Activated T-cell treated with anti-CD3 and anti-CD28 coated beads for 48 hours (primary cell): ENCODE measurements around the gene HOXA4.

Experiments
- DNase-seq: peaks from one replicate; pipeline ENCODE4 v3.0.0-alpha.2; 2020; ENCODE audit warnings: low read depth

HOXA4 gene

GRCh38 chr7:27093184-27093895 lies 37.2 kb downstream of the HOXA4 start:
- no peak for DNase-seq

- no peak for DNase-seq
Observed at GRCh38 chr7:27092819-27093110, 37.8 kb downstream of the HOXA4 start.

GRCh38 chr7:27091941-27092818 lies 38.4 kb downstream of the HOXA4 start:
- DNase-seq, result no peak

- no peak for DNase-seq
Observed at GRCh38 chr7:27091105-27091504, 39.5 kb downstream of the HOXA4 start.

GRCh38 chr7:27088002-27088922 lies 42.3 kb downstream of the HOXA4 start:
- DNase-seq, result no peak

- DNase-seq, result no peak
Observed at GRCh38 chr7:27083646-27084045, 46.9 kb downstream of the HOXA4 start.

GRCh38 chr7:27082171-27082570 lies 48.4 kb downstream of the HOXA4 start:
- no peak for DNase-seq

GRCh38 chr7:27080844-27081436 lies 49.6 kb downstream of the HOXA4 start:
- DNase-seq, result no peak

GRCh38 chr7:27079234-27079975 lies 51.2 kb downstream of the HOXA4 start:
- DNase-seq, result no peak

- DNase-seq, result no peak
Observed at GRCh38 chr7:27078616-27079233, 51.8 kb downstream of the HOXA4 start.
